HAP-1 (cell line): Measurements from ENCODE around the gene POLR2H.

Source experiments
- DNase-seq, 2 experiments: peaks; one replicate each; pipeline ENCODE4 v3.0.0-alpha.2; 2016 to 2020; ENCODE audit warnings: low spot score in 2 of 2
- H3K27me3 ChIP-seq: fragments of 250-450 bp; sonication (Bioruptor Pico); 2 replicates; pipeline ENCODE4 v1.5.1; 2020; ENCODE audit warnings: low read depth, mild to moderate bottlenecking, moderate library complexity
- H3K36me3 ChIP-seq: fragments of 250-450 bp; sonication (Bioruptor Pico); replicated peaks from 2 replicates; pipeline ENCODE4 v1.5.1; 2020; ENCODE audit warnings: mild to moderate bottlenecking
- H3K4me1 ChIP-seq: fragments of 250-450 bp; sonication (Bioruptor Pico); 2 replicates; pipeline ENCODE4 v1.5.1; 2020; ENCODE audit warnings: mild to moderate bottlenecking
- H3K4me3 ChIP-seq: fragments of 250-450 bp; sonication (Bioruptor Pico); 2 replicates; pipeline ENCODE4 v1.5.1; 2020; ENCODE audit warnings: mild to moderate bottlenecking, moderate library complexity
- H3K9me3 ChIP-seq: fragments of 250-450 bp; sonication (Bioruptor Pico); 2 replicates; pipeline ENCODE4 v1.5.1; 2020; ENCODE audit warnings: mild to moderate bottlenecking, moderate library complexity
- in situ Hi-C: fragments of 300-500 bp; cut with MboI; formaldehyde crosslinking; loops from 3 replicates; pipeline ENCODE4 v1.14.3; 2020; ENCODE audit warnings: low sequenced_read_pairs, inconsistent platforms, mixed read lengths

The POLR2H gene

GRCh38 chr3:184352149-184352785, 9.2 kb upstream of the POLR2H start:
- no peaks in the 10 kb centered on the region for H3K9me3 ChIP-seq
- H3K4me3 ChIP-seq = no peak overlapping the region
- in situ Hi-C loops = no loop called here
- no peak for DNase-seq
- no peaks in the 10 kb centered on the region for H3K4me1 ChIP-seq
- H3K36me3 ChIP-seq = peaks cover 66% of the 10 kb centered on the region
- no peaks in the 10 kb centered on the region for H3K27me3 ChIP-seq

GRCh38 chr3:184352897-184353545, 8.5 kb upstream of the POLR2H start:
- Histone ChIP-seq H3K27me3 (no peaks in the 10 kb centered on the region), H3K9me3 (no peaks in the 10 kb centered on the region), H3K36me3 (peaks cover 69% of the 10 kb centered on the region), H3K4me1 (no peaks in the 10 kb centered on the region), H3K4me3 (no peak overlapping the region)
- no peak for DNase-seq
- in situ Hi-C loops = no loop called here

- Histone ChIP-seq H3K9me3 (no peaks in the 10 kb centered on the region), H3K4me3 (no peak overlapping the region), H3K27me3 (no peaks in the 10 kb centered on the region), H3K36me3 (peaks cover 70% of the 10 kb centered on the region), H3K4me1 (no peaks in the 10 kb centered on the region)
- in situ Hi-C loops = no loop called here
- no peak for DNase-seq
Measured at GRCh38 chr3:184353546-184353941, 8.0 kb upstream of the POLR2H start.

DNA sequence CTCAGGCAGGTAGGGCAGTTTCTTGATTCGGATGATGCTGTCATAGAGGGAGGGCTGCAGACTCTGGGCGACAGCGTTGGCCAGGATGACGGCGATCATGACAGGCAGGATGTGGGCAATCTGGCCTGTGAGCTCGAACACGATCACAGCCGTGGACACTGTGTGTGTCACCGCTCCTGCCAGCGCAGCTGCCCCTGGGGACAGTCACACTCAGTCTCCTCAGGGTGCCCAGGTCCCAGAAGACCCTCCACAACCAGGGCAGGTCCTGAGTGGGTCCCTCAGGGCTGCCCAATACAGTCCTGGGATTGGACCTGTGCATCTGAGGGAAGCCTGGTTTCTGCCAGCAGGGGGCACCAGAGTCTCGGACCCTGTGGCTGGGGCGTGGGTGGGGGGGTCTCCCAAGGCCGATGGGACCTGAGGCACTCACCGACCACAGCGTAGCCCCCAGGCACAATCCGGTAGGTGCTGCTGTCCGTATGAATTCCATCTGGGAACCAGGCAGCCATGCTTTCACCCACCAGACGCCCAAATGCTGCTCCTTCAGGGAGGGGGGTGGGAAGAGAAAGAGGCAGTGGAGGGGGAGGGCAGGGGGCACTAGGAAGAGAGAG, 7.3 kb upstream of the POLR2H start:
- Histone ChIP-seq H3K4me1 (no peaks in the 10 kb centered on the region), H3K9me3 (no peaks in the 10 kb centered on the region), H3K4me3 (no peak overlapping the region), H3K36me3 (peaks cover 77% of the 10 kb centered on the region), H3K27me3 (no peaks in the 10 kb centered on the region)
- in situ Hi-C loops = no loop called here
- DNase-seq = peak in 1 of 2 experiments; percentile 82

- no peak for DNase-seq
- no peaks in the 10 kb centered on the region for H3K4me1 ChIP-seq
- no peaks in the 10 kb centered on the region for H3K27me3 ChIP-seq
- in situ Hi-C loops = no loop called here
- H3K4me3 ChIP-seq = no peak overlapping the region
- no peaks in the 10 kb centered on the region for H3K9me3 ChIP-seq
- H3K36me3 ChIP-seq = peaks cover 77% of the 10 kb centered on the region
Measured at GRCh38 chr3:184354754-184355153, 6.8 kb upstream of the POLR2H start.

- Histone ChIP-seq H3K4me3 (no peak overlapping the region), H3K9me3 (no peaks in the 10 kb centered on the region), H3K27me3 (no peaks in the 10 kb centered on the region), H3K4me1 (peaks cover 6% of the 10 kb centered on the region), H3K36me3 (peaks cover 74% of the 10 kb centered on the region)
- in situ Hi-C loops = no loop called here
- DNase-seq = no peak
Measured at GRCh38 chr3:184355261-184356040, 6.1 kb upstream of the POLR2H start.

GRCh38 chr3:184357248-184358123, 4.0 kb upstream of the POLR2H start:
- no peaks in the 10 kb centered on the region for H3K9me3 ChIP-seq
- peaks cover 55% of the 10 kb centered on the region for H3K36me3 ChIP-seq
- no peak overlapping the region for H3K4me3 ChIP-seq
- in situ Hi-C loops = no loop called here
- no peak for DNase-seq
- peaks cover 10% of the 10 kb centered on the region for H3K4me1 ChIP-seq
- no peaks in the 10 kb centered on the region for H3K27me3 ChIP-seq

GRCh38 chr3:184358124-184358767, 3.3 kb upstream of the POLR2H start:
- H3K36me3 ChIP-seq = peaks cover 47% of the 10 kb centered on the region
- in situ Hi-C loops = no loop called here
- no peaks in the 10 kb centered on the region for H3K27me3 ChIP-seq

DNA sequence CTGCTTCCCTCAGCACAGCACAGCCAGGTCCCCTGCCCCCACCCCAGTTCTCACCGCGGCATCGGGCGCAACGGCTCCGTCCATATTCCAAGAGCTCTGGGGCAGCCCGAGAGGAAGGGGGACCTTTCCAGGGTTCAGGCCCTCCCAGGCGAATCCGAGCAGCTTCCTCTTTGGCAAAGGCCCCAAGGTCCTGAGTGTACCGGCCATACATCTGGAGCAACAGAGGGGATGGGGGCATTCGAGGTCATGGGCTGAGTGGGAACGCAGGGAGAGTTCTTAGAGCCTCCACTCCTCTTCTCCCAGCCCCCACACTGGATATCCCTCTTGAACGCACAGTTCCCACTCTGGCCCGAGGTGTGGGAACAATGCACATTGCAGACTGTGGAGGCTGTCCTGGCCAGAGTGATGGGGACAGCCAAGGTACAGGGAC, 2.6 kb upstream of the POLR2H start:
- Histone ChIP-seq H3K4me1 (peaks cover 10% of the 10 kb centered on the region), H3K36me3 (peaks cover 42% of the 10 kb centered on the region), H3K9me3 (no peaks in the 10 kb centered on the region), H3K27me3 (no peaks in the 10 kb centered on the region), H3K4me3 (no peak overlapping the region)
- DNase-seq = no peak
- in situ Hi-C loops = no loop called here

More at GRCh38 chr3:184358124-184358767, 3.3 kb upstream of the POLR2H start:
- no peak for DNase-seq
- H3K9me3 ChIP-seq = no peaks in the 10 kb centered on the region
- H3K4me3 ChIP-seq = no peak overlapping the region
- peaks cover 10% of the 10 kb centered on the region for H3K4me1 ChIP-seq

DNA sequence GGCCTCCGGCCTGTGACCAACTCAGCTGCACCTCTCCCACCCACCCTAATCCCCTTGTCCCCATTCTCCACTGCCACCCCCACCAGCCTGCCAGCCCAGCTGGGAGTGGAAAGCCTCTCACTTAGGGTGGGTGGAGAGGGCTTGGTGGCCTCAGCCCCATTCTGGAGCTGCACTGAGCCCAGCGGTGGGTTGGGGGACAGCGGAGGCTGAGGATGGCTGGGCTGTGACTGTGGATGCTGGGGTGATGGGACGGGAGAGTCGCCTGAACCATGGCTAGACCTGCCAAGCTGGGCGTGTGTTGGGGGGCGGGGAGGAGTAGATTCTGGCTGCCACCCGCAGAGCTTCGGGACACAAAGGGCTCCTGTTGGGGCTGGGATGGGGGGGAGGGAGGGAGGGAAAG, 1.9 kb upstream of the POLR2H start:
- Histone ChIP-seq H3K9me3 (no peaks in the 10 kb centered on the region), H3K36me3 (peaks cover 44% of the 10 kb centered on the region), H3K4me1 (peaks cover 15% of the 10 kb centered on the region), H3K27me3 (no peaks in the 10 kb centered on the region), H3K4me3 (no peak overlapping the region)
- in situ Hi-C loops = no loop called here
- no peak for DNase-seq

DNA sequence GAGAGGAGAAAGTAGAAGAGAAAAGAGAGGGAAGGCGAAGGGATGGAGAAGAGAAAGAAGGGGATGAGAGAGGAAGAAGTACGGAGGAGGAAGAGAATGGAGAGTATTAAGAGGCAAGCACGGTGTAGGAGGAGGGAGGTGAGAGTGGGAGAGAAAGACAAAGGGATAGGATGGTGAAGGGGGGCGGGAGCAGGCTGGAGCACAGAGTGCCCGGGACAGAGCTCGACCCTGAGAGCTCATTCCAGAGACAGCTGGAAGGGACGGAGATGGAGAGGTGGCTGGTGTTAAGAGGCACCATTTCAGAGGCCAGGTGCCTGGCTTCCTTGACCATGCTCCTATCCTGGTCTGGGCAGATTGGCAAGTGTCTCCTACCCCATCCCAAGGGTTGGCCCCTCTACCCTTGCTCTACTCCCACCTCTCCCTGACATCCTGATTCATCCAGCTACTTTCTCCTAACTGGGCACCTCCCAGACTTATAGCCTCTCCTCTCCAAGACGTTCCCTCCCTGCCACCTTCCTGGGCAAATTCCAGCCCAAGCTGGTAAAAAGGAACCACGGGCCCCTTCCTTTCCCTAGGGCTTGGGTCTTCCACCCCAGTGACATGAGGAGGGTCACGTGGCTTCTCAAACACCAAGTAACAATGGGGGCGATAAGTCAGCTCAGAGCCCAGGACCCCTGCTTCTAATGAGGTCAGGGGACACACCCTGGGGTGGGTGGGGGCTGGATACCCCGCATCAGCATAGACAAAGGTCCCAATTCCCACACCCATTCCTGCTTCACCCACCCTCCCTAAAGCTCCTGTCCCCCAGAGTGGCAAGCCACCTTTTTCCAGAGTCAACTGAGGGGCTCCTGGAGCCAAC, 1.2 kb upstream of the POLR2H start:
- Histone ChIP-seq H3K9me3 (no peaks in the 10 kb centered on the region), H3K36me3 (peaks cover 45% of the 10 kb centered on the region), H3K27me3 (no peaks in the 10 kb centered on the region), H3K4me3 (peak overlapping the region; percentile 79), H3K4me1 (peaks cover 19% of the 10 kb centered on the region)
- in situ Hi-C loops = no loop called here
- DNase-seq = peak in 1 of 2 experiments; percentile 45

GRCh38 chr3:184360929-184361531, 480 bp upstream of the POLR2H start:
- Histone ChIP-seq H3K36me3 (peaks cover 43% of the 10 kb centered on the region), H3K9me3 (no peaks in the 10 kb centered on the region), H3K4me3 (peak overlapping the region; percentile 79), H3K27me3 (no peaks in the 10 kb centered on the region), H3K4me1 (peaks cover 19% of the 10 kb centered on the region)
- DNase-seq = no peak
- in situ Hi-C loops = no loop called here
